ENCODE data around the gene RBM38.

RBM38 gene

DNA sequence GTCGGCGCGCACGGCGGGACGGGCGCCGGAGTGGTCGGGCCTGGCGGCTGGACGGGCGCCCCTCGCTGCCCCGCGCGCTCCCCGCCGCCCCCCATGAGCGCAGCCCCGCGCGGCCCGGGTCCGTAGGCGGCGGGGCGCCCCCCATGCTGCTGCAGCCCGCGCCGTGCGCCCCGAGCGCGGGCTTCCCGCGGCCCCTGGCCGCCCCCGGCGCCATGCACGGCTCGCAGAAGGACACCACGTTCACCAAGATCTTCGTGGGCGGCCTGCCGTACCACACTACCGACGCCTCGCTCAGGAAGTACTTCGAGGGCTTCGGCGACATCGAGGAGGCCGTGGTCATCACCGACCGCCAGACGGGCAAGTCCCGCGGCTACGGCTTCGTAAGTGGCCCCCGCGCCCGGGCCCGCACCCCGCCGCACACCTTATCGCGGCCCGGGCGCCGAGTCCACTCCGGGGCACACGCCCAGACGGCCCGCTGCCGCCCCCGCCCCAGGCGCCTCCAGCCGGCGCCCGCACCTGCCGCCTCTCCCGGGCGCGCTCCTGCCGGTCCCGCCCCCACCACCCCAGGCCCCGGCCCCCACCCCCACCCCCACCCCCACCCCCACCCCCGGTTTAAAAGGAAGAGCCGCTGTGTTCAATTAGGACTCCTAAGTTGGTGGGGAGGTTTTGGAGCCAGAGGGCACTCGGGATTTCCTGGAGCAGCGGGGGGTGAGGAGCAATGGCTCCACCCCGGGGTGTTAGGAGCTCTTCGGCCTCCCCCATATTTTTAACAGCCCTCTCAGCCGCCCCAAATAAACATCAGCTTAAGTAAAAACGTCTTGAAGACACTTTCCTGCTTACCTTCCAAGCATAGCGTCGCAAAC, 474 bp downstream of the RBM38 start:
- no peak for DNase-seq (ENCODE audit: low read depth)

GRCh38 chr20:57392512-57393271, 1.5 kb downstream of the RBM38 start:
- no peak for DNase-seq (ENCODE audit: low read depth)

- DNase-seq (ENCODE audit: low read depth), result no peak
Measured at GRCh38 chr20:57393321-57394120, 2.3 kb downstream of the RBM38 start.

DNA sequence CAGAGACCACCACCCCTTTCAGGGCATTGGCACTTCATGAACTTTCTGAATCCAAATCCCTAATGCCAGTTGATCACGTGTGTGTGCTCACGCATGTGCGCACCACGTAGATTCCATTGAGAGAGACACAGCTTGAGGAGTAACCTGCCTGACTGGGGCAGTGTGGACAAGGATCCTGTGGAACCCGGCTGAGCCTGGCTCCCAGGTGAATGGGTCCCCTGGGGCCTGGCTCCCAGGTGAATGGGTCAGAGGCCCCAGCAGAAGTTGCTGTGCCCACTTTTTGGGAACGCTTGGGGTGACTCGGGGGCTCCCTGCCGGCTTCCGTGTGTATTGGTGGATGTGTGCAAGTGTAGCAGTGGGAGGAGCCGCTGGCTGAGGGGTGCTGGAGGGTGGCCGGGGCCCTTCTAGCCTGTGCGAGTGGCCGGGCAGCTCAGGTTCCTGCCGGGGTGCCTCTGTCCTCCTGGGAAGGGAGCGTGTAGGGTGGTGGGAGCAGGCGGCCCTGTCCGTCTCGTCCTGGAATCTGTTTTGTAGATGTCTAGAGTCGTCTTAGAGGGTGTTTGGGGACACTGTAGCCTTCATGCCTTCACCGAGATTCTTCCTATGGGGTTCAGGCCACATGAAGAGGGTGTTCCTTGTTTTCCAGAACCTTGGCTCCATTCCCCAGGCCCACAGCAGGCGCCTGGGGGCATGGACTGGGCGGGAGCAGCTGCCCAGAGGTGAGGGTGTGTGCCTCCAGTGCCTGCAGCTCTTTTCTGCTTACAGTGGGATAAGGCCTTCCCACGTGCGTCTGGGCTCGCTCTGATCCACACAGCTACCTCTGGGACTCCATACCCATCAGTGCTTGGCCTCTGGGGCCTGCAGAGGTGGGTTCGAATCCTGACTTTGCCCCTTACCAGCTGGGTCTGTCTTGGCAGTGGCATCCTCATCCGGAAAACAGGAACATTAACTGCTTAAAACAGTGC, 3.2 kb downstream of the RBM38 start:
- DNase-seq (ENCODE audit: low read depth), result no peak

DNA sequence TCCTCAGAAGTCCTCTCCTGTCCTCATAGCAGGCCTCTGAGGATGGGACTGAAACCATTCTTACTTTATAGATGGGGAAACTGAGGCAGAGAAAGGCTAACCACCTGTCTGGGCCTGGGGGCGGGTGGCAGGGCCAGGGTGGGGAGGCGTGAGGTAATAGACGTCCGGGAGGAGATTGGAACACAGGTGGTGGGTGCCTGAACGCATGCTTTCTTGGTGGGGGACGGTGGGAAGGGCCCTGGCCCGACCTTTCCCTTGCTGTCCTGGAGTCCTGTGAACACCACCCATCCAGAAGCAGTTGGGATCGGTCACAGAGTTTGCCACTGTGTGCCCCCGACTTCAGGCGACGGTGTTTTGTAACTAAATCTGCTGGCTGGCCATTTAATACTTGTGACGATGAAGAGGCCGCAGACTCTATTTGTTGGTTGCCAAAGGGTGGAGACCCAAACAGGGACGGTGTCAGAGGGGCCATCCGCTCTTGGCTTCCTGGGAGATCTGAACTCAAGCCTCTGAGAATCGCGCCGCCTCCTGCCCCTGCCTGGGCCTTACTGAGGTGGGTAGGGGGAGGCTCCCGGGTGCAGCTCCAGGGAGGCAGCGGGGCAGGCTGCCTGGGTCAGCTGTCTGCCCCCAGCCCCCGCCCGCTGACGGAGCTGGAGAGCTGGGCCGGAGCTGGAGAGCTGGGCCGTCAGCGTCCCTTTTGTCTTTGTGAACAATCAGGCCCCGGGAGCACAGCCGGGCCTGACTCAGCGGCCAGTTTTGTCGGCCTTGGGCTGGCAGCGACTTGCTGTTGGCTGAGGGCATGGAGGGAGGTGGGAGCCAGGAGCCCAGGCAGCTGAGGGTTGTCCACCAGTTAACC, 4.1 kb downstream of the RBM38 start:
- no peak for DNase-seq (ENCODE audit: low read depth)

GRCh38 chr20:57396212-57396983, 5.2 kb downstream of the RBM38 start:
- no peak for DNase-seq (ENCODE audit: low read depth)

DNA sequence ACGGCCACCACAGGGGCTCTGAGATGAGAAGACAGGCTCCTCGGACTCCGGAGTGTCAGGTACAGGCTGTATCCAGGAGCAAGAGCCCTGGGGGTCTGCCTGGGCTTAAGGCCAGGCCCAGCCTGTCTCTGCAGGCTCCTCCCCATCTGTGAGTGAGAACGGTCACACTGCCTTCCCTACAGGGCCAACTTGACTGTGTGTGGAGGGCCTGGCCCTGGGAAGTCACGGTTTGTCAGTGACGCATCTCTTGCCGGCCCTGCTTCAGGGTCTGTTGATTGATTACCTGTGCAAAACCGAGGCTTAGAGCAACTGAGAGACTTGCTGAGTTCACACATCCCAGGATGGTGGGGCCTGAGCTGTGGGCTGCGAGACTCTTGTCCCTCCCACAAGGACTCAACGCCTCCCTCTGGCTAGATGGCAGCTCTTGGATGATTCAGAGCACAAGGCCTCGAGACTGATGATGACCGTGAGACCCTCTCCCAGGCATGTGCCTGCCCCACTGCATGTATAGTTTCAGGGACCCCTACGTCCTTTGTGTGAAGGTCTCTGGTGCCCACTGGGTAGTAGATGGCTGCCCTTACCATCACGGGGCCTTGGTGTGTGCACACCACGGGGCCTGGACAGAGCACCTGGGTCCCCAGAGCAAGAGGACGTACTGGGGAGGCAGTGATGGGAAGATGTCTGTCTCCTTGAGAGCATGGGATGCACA, 5.9 kb downstream of the RBM38 start:
- DNase-seq (ENCODE audit: low read depth), result no peak

DNA sequence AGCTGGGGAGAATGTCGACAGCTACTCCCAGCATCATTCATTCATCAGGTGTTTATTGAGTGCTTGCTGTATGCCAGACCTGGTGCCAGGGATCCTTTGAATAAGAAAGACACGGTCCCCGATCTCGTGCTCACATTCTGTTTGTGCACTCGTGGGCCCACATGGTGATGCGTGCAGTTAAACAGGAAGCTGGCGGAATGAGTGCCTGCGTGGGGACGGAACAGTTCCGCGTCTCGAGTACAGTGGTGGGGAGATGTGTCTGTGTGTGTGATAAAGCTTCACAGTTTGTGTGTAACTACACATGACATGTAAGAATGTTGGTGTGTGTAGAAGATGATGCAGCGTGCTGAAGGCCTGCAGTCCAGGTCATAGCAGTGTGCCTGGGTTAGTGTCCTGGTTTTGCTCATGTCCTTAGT, 6.5 kb downstream of the RBM38 start:
- DNase-seq (ENCODE audit: low read depth), result no peak

DNA sequence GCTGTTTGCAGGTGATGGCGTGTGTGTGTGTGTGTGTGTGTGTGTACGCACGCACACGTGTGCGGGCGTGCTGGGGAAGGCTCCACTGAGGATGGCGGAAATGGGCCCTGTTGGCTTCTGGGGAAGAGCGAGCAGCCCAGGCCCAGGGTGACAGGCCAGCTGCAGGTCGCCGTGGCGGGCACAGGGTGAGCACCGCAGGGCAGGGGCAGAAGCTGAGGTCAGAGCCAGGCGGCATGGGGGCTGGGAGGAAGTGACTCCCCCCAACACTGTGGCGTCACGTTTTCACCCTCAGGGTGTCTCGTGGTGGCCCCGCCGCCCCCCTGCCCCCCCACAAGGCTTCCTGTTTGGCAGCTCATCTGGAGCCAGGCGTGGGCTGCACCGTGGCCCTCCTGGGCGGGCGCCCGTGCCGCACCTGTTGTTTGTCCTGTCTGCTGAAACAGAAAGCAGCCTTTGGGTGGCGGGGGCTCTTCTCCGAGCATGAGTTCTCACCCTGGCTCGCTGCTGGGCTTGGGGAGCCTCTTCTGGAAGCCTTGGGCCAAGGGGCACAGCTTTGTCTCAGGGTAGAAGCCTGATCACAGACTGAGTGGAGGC, 7.1 kb downstream of the RBM38 start:
- DNase-seq (ENCODE audit: low read depth), result no peak

DNA sequence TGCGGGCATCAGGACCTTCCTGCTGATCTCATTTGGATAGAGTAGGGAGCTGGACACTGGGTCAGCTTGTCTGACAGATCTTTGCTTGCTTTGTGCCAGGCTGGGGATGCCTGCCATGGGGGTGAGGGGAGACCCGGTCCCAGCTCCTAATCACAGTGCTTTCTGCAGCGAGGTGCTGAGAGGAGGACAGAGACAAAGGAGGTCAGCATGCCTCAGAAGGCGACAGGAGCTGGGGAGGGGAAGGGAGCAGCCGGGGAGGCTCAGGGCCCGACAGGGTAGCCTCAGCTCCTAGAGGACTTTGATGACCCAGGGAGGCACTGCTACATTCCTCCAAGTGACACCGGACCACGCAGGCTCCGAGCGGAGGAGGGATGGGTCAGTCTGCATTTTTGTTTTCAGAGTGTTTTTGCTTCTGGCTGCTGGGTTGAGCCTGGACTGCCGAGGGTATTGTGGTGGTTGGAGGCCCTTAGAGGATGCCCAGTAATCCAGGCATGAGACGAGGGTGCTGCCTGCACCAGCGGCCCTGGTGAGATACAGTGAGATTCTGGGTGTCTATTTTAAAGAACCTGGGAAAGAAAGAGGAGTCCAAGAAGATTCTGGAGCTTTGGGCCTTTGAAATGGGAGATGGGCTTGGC, 7.8 kb downstream of the RBM38 start:
- DNase-seq (ENCODE audit: low read depth), result no peak

- DNase-seq (ENCODE audit: low read depth), result no peak
Measured at GRCh38 chr20:57399587-57400155, 8.5 kb downstream of the RBM38 start.

- no peak for DNase-seq (ENCODE audit: low read depth)
Measured at GRCh38 chr20:57400231-57400701, 9.1 kb downstream of the RBM38 start.

DNA sequence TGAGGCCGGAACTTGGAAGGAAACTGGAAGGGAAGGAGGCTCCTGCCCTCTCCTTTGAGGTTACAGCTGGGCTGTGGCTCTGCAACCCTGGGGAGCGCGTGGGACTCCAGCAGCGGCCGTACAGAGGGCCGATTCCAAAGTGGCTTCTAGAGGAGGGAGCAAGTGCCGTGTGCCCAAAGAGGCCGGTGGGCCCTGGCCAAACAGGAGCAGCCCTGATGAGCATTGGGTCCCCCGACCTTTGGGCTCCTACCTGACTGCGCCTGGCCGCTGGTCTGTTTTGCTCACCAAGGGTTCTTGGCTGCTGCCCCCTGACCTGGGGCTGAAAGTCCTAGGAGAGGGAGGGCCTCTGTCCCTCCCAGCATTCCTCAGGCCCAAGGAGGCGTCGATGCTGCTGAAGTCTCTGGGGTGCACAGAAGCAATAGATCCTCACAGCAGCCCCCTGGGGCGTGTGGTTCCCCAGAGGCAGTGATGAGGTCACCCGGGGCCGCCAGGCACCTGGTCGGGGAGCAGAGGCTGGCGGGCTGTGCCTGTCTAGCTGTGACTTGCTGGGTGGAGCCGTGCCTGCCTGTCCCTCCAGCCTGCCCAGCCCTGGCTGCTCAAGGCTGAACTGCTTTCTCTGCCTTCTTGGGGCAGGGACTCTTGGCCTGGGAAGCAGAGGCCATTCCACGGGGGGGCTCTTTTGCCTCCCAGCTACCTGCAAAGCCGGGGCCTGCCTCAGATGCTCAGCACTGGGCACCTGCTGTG, 9.8 kb downstream of the RBM38 start:
- no peak for DNase-seq (ENCODE audit: low read depth)

GRCh38 chr20:57401565-57401918, 10.3 kb downstream of the RBM38 start:
- DNase-seq (ENCODE audit: low read depth), result no peak

DNA sequence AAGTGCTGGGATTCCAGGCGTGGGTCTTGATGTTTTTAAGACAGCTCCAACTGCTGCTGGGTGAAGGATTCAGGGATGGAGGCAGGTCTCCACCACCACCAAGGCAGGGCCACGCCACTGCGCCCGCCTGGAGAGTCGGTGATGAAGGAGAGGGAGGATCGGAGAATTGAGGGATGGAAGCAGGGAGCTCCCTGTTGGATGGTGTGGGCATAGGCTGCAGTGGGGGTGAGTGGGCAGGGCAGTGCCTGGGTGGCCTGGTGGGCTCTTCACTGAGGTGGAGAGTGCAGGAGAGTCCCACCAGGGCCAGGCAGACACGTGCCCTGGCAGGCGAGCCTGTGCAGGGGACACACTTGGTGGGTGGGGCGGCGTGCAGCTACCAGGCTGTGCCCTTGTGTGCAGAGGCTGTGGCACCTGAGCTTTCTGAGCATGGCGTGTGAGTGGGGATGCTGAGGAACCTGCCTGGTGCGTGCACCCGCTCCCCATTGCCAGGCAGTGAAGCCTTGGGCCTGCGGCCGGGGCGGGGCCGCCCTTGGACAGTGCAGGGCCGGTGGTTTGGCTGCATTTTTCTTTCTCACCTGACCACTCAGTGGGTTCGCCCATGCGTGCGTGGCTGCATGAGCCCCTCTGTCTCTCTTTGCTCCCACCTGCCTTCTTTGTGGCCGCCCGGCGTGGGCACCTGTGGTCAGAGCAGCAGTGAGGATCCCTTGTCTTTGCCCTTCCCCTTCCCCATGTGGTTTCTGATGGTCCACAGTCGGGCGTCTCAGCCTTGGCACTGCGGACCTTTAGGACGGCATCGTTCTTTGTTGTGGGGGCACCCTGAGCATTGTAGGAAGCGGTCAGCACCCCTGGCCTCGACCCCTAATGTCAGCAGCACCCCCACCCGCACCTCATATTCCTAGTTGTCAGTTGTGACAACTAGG, 11.3 kb downstream of the RBM38 start:
- DNase-seq (ENCODE audit: low read depth), result no peak

DNA sequence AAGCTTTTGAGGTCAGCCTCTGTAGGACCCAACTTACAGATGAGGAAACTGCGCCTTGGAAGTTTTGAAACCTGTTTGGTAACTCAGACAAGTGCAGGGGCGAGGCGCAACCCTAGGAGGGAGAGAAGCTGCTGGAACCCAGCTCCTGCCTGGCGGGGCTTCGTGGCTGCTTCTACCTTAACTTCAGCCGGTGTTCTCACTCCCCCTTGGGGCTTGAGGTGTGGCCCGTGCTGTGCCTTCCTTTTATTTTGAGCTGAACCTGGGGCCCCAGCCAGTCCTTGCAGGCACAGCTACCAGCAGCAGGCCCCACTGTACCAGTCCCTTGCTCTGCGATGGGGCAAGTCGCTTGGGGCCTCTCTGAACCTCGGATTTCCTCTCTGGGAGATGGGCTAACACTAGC, 12.0 kb downstream of the RBM38 start:
- DNase-seq (ENCODE audit: low read depth), result no peak
